ENCODE data around the gene MEGF6.
"Not testable (repeated sequence)": the region's sequence is repeated elsewhere in the genome, so short reads cannot be mapped to it uniquely, and the experiment has no call there.

Gene MEGF6

DNA sequence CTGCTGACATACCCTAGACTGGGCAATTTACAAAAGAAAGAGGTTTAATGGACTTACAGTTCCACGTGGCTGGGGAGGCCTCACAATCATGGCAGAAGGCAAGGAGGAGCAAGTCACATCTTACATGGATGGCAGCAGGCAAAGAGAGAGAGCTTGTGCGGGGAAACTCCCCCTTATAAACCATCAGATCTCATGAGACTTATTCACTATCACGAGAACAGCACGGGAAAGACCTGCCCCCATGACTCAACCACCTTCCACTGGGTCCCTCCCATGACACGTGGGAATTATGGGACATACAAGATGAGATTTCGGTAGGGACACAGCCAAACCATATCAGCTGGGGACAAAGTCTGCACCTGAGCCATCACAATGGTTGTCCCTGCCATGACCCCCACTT is 35.8 kb downstream of the MEGF6 start:
- not testable (repeated sequence) for H4K91ac ChIP-seq (ENCODE audit: low read length)
- WGBS, result 69% methylated on average over 6 of the region's 6 CpGs

DNA sequence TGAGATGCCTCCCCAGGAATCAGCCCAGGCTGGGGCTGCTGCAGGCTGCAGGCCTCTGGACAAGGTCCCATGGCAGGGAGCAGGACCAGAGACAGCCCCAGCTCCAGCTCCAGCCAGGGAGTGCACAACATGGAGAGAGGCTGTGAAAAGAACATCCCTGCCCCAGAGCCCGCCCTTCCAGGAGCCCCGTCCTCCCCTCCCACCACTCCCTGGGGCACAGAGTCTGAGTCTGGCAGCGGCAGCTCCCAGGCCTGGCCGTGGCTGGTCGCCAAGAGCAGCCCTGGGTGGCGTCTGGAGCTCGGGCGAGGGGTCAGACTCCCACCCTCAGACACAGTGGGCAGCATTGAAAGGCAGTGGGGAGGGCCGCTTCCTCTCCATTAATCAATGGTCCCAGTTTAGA is 37.8 kb downstream of the MEGF6 start:
- Histone ChIP-seq H3K4me3 (ENCODE audit: insufficient read depth in 1 of 2, low read depth in 1 of 2, low read length in 2 of 2) (no peak overlapping the region), H2AFZ (ENCODE audit: low read depth, low read length) (no peak overlapping the region), H3K9me3 (ENCODE audit: control insufficient read depth, low read length) (no peaks in the 10 kb centered on the region), H4K8ac (ENCODE audit: low read length) (no peak overlapping the region), H4K91ac (ENCODE audit: low read length) (no peak overlapping the region), H3K79me1 (replicated peaks; ENCODE audit: low read length, poor library complexity, severe bottlenecking) (no peaks in the 10 kb centered on the region), H3K36me3 (ENCODE audit: control insufficient read depth in 1 of 2, insufficient read depth in 2 of 2, low read depth in 1 of 2, low read length in 2 of 2) (no peaks in the 10 kb centered on the region), H2BK15ac (ENCODE audit: low read depth, poor library complexity, severe bottlenecking) (no peak overlapping the region), H2BK120ac (ENCODE audit: low read depth, low read length) (no peak overlapping the region), H2AK5ac (ENCODE audit: low read length, severe bottlenecking) (no peak overlapping the region), H3K4me2 (ENCODE audit: low read length, poor library complexity, severe bottlenecking) (no peak overlapping the region), H3K27ac (ENCODE audit: low read length, poor library complexity, severe bottlenecking) (no peak overlapping the region), H3K9ac (ENCODE audit: low read length) (no peak overlapping the region), H3K23ac (ENCODE audit: low read length in 2 of 2) (no peak overlapping the region), H2BK12ac (ENCODE audit: low read length in 2 of 2) (no peak overlapping the region), H3K14ac (ENCODE audit: low read length in 2 of 2) (no peak overlapping the region), H3K27me3 (ENCODE audit: control insufficient read depth in 1 of 2, insufficient read depth in 1 of 2, low read length in 2 of 2) (peaks cover 18 to 43% of the 10 kb centered on the region in 2 experiments), H3K4me1 (ENCODE audit: control insufficient read depth, insufficient read depth, low read depth, low read length) (peaks cover 1% of the 10 kb centered on the region), H3K4ac (ENCODE audit: low read depth in 1 of 2, low read length in 2 of 2) (no peak overlapping the region), H3K18ac (ENCODE audit: low read depth in 1 of 2, low read length in 2 of 2) (no peak overlapping the region), H2BK5ac (ENCODE audit: low read depth, low read length, poor library complexity, severe bottlenecking) (no peak overlapping the region)
- no peak for DNase-seq
- 88% methylated on average over 9 of the region's 9 CpGs for WGBS

More for the DNA sequence above, 35.8 kb downstream of the MEGF6 start:
- H3K36me3 ChIP-seq (ENCODE audit: control insufficient read depth in 1 of 2, insufficient read depth in 2 of 2, low read depth in 1 of 2, low read length in 2 of 2); H3K4me1 ChIP-seq (ENCODE audit: control insufficient read depth, insufficient read depth, low read depth, low read length); H3K9ac ChIP-seq (ENCODE audit: low read length); H2BK12ac ChIP-seq (ENCODE audit: low read length in 2 of 2); H3K18ac ChIP-seq (ENCODE audit: low read depth in 1 of 2, low read length in 2 of 2); H3K9me3 ChIP-seq (ENCODE audit: control insufficient read depth, low read length); H3K27ac ChIP-seq (ENCODE audit: low read length, poor library complexity, severe bottlenecking); H2BK15ac ChIP-seq (ENCODE audit: low read depth, poor library complexity, severe bottlenecking); H3K23ac ChIP-seq (ENCODE audit: low read length in 2 of 2); H4K8ac ChIP-seq (ENCODE audit: low read length); H3K4me3 ChIP-seq (ENCODE audit: insufficient read depth in 1 of 2, low read depth in 1 of 2, low read length in 2 of 2); H3K14ac ChIP-seq (ENCODE audit: low read length in 2 of 2); H2AK5ac ChIP-seq (ENCODE audit: low read length, severe bottlenecking); H3K79me1 ChIP-seq (replicated peaks; ENCODE audit: low read length, poor library complexity, severe bottlenecking); H3K4ac ChIP-seq (ENCODE audit: low read depth in 1 of 2, low read length in 2 of 2); H3K4me2 ChIP-seq (ENCODE audit: low read length, poor library complexity, severe bottlenecking); H2BK5ac ChIP-seq (ENCODE audit: low read depth, low read length, poor library complexity, severe bottlenecking); H2AFZ ChIP-seq (ENCODE audit: low read depth, low read length); H2BK120ac ChIP-seq (ENCODE audit: low read depth, low read length); DNase-seq: not testable (repeated sequence)
- H3K27me3 ChIP-seq (ENCODE audit: control insufficient read depth in 1 of 2, insufficient read depth in 1 of 2, low read length in 2 of 2), result peaks cover 13 to 37% of the 10 kb centered on the region in 2 experiments

DNA sequence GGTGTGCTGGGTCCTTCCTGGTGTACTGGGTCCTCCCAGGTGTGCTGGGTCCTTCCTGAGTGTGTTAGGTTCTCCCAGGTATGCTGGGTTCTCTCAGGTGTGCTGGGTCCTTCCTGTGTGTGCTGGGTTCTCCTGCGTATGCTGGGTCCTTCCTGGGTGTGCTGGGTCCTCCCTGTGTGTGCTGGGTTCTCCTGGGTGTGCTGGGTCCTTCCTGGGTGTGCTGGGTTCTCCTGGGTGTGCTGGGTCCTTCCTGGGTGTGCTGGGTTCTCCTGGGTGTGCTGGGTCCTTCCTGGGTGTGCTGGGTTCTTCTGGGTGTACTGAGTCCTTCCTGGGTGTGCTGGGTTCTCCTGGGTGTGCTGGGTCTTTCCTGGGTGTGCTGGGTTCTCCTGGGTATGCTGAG is 38.7 kb downstream of the MEGF6 start:
- H2AK5ac ChIP-seq (ENCODE audit: low read length, severe bottlenecking); DNase-seq; H3K23ac ChIP-seq (ENCODE audit: low read length in 2 of 2): not testable (repeated sequence)

DNA sequence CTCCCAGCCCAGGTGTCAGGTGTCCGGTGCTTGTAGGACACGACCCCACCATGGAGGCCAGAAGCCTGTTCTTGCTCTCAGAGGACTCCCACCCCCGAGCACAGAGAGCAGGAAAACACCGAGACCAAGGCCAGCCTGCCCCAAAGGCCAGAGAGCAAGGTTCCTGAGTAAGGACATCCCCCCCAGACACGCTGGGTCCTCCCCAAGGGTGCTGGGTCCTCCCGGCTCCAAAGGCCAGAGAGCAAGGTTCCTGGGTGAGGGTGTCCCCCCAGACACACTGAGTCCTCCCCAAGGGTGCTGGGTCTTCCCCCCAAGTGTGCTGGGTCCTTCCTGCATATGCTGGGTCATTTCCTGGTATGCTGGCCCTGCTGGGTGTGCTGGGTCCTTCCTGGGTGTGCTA is 40.0 kb downstream of the MEGF6 start:
- Histone ChIP-seq H2BK12ac (ENCODE audit: low read length in 2 of 2) (no peak overlapping the region), H3K4me2 (ENCODE audit: low read length, poor library complexity, severe bottlenecking) (no peak overlapping the region), H3K14ac (ENCODE audit: low read length in 2 of 2) (no peak overlapping the region), H3K36me3 (ENCODE audit: control insufficient read depth in 1 of 2, insufficient read depth in 2 of 2, low read depth in 1 of 2, low read length in 2 of 2) (no peaks in the 10 kb centered on the region), H2AFZ (ENCODE audit: low read depth, low read length) (no peak overlapping the region), H3K9ac (ENCODE audit: low read length) (no peak overlapping the region), H2BK15ac (ENCODE audit: low read depth, poor library complexity, severe bottlenecking) (no peak overlapping the region), H2BK120ac (ENCODE audit: low read depth, low read length) (no peak overlapping the region), H3K9me3 (ENCODE audit: control insufficient read depth, low read length) (no peaks in the 10 kb centered on the region), H4K91ac (ENCODE audit: low read length) (no peak overlapping the region), H3K18ac (ENCODE audit: low read depth in 1 of 2, low read length in 2 of 2) (no peak overlapping the region), H2BK5ac (ENCODE audit: low read depth, low read length, poor library complexity, severe bottlenecking) (no peak overlapping the region), H3K4me3 (ENCODE audit: insufficient read depth in 1 of 2, low read depth in 1 of 2, low read length in 2 of 2) (no peak overlapping the region), H2AK5ac (ENCODE audit: low read length, severe bottlenecking) (no peak overlapping the region), H3K23ac (ENCODE audit: low read length in 2 of 2) (no peak overlapping the region), H3K27me3 (ENCODE audit: control insufficient read depth in 1 of 2, insufficient read depth in 1 of 2, low read length in 2 of 2) (peaks cover 19 to 42% of the 10 kb centered on the region in 2 experiments), H3K79me1 (replicated peaks; ENCODE audit: low read length, poor library complexity, severe bottlenecking) (no peaks in the 10 kb centered on the region), H3K4me1 (ENCODE audit: control insufficient read depth, insufficient read depth, low read depth, low read length) (peaks cover 2% of the 10 kb centered on the region), H3K27ac (ENCODE audit: low read length, poor library complexity, severe bottlenecking) (no peak overlapping the region), H4K8ac (ENCODE audit: low read length) (no peak overlapping the region), H3K4ac (ENCODE audit: low read depth in 1 of 2, low read length in 2 of 2) (no peak overlapping the region)
- no peak for DNase-seq
- 67% methylated on average over 6 of the region's 6 CpGs for WGBS

More for the DNA sequence above, 38.7 kb downstream of the MEGF6 start:
- not testable (repeated sequence) for H3K18ac ChIP-seq (ENCODE audit: low read depth in 1 of 2, low read length in 2 of 2); H3K4ac ChIP-seq (ENCODE audit: low read depth in 1 of 2, low read length in 2 of 2); H3K4me2 ChIP-seq (ENCODE audit: low read length, poor library complexity, severe bottlenecking); H3K36me3 ChIP-seq (ENCODE audit: control insufficient read depth in 1 of 2, insufficient read depth in 2 of 2, low read depth in 1 of 2, low read length in 2 of 2); H2BK5ac ChIP-seq (ENCODE audit: low read depth, low read length, poor library complexity, severe bottlenecking); H3K27ac ChIP-seq (ENCODE audit: low read length, poor library complexity, severe bottlenecking); H3K14ac ChIP-seq (ENCODE audit: low read length in 2 of 2); H4K91ac ChIP-seq (ENCODE audit: low read length); H3K4me3 ChIP-seq (ENCODE audit: insufficient read depth in 1 of 2, low read depth in 1 of 2, low read length in 2 of 2); H2AFZ ChIP-seq (ENCODE audit: low read depth, low read length); H3K79me1 ChIP-seq (replicated peaks; ENCODE audit: low read length, poor library complexity, severe bottlenecking); H4K8ac ChIP-seq (ENCODE audit: low read length); H2BK120ac ChIP-seq (ENCODE audit: low read depth, low read length); H3K9me3 ChIP-seq (ENCODE audit: control insufficient read depth, low read length); H2BK15ac ChIP-seq (ENCODE audit: low read depth, poor library complexity, severe bottlenecking); H2BK12ac ChIP-seq (ENCODE audit: low read length in 2 of 2); H3K9ac ChIP-seq (ENCODE audit: low read length); H3K4me1 ChIP-seq (ENCODE audit: control insufficient read depth, insufficient read depth, low read depth, low read length)
- 56% methylated on average over 1 of the region's 1 CpG for WGBS
- peaks cover 17 to 45% of the 10 kb centered on the region in 2 experiments for H3K27me3 ChIP-seq (ENCODE audit: control insufficient read depth in 1 of 2, insufficient read depth in 1 of 2, low read length in 2 of 2)
